Measurements from ENCODE around the gene SINHCAF.
"Not testable (repeated sequence)": the region's sequence is repeated elsewhere in the genome, so short reads cannot be mapped to it uniquely, and the experiment has no call there.

Gene SINHCAF, protein sequence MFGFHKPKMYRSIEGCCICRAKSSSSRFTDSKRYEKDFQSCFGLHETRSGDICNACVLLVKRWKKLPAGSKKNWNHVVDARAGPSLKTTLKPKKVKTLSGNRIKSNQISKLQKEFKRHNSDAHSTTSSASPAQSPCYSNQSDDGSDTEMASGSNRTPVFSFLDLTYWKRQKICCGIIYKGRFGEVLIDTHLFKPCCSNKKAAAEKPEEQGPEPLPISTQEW

DNA sequence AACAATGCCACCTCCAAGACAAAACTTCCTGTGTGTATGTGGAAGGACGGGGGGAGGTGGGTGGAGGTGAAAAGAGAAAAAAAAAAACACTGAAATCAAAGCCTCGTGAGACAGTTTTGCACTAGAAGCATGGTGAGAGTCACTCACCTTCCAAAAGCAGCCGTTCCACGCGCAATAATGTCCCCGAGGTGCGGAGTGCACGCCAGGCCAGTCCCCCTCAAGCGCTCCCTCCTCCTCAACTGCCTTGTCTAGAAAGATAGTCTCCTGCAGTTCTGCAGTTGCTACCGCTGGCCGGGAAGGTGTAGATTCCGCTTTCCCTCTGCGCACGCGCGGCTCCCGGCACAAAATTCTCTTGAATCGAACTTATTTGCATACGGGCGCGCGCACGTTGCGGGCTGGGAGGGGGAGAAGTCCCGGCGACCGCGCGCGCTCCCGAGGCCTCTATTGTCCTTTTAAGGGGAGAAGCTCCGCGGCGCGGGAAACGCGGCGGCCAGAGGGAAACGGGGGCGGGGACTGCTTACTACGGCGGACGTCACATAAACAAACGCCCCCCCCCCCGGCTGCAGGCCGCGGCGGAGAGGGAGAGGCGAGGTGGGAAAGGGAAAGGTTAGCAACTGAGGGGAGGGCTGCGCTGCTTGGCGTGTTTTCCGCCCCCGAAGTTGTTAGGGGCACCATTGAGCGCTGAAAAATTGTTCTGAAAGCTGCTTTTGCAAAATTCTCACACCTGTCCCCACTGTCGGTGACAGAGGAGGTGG lies at the start of gene SINHCAF:
Gene SINHCAF, minus strand, starts transcription at position 274 of the 755 bp plus-strand sequence. CDS start 27,946 bp downstream, outside the sequence.
- peak; percentile 99 for DNase-seq

DNA sequence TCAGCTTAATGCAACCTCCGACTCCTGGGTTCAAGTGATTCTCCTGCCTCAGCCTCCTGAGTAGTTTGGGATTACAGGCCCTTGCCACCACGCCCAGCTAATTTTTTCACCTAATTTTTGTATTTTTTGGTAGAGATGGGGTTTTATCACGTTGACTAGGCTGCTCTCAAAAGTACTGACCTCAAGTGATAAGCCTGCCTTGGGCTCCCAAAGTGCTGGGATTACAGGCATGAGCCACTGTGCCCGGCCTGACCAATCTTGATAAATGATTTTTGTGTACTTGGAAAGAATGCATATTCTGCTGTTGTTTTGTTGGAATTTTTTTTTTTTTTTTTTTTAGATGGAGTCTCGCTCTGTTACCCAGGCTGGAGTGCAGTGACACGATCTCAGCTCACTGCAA lies 49.5 kb upstream of the SINHCAF start:
- DNase-seq, result not testable (repeated sequence)

DNA sequence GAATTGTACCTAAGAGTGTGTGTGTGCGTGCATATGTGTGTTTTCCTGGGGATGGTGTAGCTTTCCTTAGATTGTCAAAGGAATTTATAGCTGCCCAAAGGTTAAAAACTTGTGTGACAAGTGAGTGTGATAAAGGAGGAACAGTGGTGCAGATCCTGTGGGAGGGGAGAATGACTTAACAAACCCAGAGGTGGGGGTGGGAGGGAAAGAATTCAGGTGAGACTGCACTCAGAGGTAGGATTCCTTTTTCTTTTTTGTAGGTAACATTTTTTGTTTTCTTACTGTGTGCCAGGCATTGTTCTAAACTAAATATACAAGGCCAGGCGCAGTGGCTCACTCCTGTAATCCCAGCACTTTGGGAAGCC lies 45.3 kb upstream of the SINHCAF start:
- no peak for DNase-seq

DNA sequence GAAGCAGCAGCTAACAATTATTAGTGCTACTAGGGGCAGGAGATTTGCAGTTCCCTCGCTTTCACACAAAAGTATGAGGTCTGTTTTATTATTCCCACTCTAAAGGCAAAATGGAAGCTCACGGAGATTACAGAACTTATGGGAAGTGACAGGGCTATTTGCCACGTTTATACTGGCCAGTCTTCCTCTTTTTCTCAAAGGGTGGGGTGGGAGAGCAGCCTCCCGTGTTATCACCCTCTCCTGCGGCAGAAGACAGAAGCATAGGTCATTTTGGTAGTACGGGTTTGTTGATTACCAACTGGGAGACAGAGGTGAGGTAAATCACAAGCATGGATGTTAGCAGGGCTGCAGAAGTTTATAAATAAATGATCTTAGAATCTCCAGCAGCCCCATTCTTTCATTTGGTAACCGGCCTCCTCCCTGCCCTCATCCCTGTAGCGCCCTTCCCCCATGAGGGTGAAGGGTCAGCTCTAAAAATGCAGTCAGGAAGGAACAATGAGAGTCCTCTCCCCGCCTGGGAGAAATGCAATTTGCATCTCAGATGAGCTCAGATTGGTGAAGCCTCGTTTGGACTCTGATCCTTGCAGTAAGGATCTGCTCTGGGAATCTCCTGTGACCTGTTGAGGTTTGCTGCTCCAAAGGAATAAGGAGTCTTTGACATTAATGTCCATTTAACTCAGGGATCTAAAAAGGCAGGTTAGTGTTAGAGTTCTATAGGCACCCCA lies 44.7 kb upstream of the SINHCAF start:
- no peak for DNase-seq

DNA sequence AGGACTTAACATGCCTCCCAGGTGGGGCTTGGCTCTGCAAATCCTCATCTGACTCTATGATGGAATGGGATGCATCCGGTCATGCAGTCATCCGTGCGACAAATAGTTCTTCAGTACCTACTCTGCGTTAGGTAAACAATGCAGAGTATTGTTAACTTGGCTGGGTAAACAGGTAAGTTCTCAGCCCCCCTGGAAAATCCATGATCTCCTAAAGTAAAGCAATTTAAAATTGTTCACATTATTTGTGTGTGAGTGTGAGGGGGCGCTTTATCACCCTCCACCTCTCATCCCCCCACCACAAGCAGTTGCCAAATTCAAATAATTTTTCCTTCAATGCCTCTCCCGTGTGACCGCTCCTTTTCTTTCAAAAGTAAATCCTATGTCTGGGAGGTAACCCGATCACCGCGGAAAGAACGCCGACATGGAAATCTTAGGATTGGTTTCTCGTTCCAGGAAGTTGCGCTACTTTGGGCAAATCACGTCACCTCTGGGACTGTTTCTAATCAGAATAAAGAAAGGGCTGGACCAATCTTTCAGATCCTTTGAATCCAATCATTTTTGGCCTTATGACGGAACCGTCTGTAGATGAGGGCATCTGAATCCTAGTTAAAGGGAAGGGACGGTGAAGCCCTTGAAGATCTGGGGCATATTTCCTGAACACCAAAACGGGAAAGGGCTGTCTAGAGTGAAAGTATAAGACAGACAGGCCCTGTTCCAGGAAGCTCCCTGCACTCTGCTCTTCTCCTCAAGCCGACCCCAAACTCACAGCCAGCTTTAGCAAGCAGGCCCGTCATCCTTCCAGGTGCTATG lies 44.0 kb upstream of the SINHCAF start:
- no peak for DNase-seq

DNA sequence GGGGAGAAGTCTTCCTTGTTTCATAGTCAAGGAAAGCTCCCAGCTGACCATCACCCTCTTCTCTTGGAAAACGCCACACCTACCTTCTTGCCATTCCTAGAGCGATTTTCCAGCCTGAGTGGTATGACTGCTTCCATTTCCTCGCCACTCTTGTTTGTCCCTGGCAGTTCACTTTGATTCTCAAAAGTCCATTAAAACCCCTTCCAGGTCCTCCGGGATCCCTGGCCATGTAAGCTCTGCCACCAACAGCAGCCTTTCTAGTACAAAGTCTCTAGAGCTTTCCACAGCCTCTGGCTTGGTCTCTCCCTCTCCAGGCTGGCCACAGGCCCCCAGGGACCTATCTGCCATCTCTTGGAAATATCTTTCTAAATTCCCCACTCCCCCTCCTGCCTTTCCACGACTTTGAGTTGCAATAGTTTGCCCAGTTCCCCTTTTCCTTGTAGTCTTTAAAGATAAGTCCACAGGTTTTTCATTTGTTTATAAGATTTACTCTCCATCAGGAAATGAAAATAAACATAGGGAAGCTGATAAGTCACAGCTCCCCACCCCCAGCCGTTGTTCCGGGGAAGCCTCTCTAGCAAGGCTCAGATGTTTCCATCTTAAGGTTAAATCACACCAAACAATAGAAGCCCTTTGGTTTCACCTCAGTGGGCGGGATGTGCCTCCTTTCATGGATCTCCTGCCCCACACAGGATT lies 42.9 kb upstream of the SINHCAF start:
- no peak for DNase-seq

DNA sequence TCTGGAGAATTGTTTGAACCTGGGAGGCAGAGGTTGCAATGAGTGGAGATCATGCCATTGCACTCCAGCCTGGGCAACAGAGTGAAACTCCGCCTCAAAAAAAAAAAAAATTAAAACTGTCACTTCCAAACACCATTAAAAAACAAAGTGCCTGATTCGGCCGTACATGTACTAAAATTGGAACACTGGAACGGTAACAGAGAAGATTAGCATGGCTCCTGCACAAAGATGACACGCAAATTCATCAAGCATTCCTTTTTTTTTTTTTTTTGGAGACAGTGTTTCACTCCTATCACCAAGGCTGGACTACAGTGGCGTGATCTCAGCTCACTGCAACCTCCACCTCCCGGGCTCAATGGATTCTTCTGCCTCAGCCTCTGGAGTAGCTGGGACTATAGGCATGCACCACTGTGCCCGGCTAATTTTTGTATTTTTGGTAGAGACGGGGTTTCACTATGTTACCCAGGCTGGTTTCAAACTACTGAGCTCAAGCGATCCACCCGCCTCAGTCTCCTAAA lies 40.2 kb upstream of the SINHCAF start:
- DNase-seq, result no peak

DNA sequence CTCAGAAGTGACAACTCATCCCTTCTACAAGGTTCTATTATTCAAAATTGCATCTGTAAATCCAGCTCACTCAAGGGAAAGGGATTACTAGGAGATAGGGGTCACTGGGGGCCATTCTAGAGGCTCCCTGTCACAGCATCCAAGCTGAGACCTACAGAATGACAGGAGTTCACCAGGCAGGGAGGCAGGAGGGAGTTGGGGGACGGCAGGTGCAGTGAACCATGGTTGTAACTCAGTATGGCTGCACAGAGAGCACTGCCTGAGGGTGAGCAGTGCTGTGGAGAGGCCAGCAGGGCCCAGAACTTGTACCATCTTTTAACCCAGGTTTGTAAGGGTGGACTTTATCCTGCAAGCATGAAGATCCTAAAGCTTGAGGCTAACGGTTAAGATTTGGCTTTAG lies 37.9 kb upstream of the SINHCAF start:
- DNase-seq, result no peak

DNA sequence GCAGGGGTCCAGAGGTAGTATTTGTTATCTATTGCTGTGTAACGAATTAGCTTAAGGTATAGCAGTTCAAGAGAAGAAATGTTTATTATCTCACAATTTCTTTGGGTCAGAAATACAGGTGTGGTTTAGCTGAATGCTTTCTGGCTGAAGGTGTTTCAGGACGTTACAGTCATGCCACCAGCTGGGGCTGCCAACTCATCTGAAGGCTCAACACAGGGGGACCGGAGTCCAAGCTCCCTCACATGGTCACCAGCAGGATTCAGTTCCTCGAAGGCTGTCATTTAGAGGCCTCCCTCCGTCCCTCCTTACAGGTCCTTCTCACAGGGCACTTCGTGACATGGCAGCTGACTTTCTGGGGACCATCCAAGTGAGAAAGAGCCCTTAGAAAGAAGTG lies 37.5 kb upstream of the SINHCAF start:
- no peak for DNase-seq

DNA sequence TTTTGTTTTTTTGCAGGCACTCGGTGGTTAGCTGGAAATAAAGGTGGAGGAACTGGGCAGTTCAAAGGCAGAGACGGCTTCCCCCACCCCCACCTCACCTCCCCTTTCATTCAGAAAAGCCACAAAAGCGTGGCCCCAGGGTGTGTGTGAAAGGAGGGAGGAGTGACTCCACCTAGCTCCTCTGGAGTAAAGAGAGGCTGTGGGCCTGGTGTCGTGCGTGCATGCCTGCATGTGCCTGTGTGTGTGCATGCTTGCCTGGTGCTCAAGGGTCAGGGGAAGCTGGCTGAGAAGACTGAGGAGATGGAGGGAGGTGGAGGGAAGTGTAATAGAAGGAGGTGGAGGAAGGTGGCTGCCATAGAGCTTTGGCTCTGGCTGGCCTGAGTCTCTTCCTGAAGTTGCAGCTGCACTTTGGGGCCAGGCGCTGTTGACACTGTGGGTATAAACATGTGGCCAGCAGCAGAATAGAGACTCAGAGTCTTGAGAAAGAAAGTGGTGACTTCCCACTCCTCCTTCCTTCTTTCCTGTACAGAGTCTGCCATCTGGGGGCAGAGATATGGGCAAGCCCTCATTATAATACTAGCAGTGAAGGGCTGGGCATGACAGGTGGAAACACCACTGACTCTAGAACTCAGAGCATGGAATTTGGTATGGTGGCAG lies 36.9 kb upstream of the SINHCAF start:
- no peak for DNase-seq

DNA sequence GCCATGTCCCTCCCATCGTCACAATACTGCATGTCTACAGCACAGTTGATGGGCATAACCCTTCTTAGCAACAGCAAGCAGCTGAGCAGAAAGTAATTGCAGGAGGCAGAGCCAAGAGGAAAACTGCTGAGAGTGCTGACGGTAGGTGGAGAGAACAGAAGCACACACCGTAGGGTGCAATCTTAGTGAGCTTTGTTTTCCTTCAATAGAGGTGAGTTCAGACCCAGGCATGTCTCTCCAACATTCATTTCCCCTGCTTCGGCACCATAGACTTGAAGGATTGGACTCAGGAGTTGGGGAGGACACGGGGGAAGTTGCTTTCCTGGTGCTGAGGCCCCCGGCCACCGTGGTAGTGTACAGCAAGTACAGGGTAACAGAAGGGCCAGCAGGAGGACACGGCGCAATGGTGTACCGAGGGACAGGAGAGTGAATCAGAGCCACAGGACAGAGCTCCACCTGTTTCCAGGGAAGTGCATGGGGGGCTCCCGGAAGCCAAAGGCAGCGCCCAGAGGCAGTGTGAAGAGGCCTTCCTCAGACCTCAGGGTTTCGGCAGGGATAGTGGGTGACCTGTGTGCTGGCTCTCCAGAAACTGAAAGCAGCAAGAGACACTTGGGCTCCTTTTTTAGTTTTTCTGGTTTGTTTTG lies 36.3 kb upstream of the SINHCAF start:
- DNase-seq, result no peak

DNA sequence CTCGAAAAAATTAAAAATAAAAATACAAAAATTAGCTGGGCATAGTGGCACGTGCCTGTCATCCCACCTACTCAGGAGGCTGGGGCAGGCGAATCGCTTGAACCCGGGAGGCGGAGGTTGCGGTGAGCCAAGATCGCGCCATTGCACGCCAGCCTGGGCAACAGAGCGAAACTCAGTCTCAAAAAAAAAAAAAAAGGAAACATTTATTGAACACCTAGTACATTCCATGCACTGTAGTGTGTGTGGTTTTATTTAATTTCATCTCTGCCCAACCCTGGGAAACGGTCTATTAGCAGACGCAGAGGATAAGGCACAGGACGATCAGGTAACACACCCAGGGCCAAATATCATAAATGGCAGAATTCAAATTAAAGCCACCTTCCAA lies 35.8 kb upstream of the SINHCAF start:
- no peak for DNase-seq

DNA sequence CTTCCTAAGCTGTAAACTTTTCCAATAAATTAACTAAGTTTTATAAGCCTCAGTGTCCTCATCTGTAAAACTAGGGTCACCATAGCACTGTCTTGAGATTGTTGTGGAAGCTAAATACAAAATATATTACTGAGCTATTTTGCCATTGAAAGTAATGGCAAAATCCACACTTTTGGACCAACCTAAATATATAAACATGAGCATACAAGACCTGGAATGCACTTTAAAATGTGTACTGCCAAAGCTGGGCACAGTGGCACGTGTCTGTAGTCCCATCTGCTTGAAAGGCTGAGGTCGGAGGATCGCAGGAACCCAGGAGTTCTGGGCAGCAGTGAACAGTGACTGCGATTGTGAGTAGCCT lies 29.8 kb upstream of the SINHCAF start:
- DNase-seq, result no peak

DNA sequence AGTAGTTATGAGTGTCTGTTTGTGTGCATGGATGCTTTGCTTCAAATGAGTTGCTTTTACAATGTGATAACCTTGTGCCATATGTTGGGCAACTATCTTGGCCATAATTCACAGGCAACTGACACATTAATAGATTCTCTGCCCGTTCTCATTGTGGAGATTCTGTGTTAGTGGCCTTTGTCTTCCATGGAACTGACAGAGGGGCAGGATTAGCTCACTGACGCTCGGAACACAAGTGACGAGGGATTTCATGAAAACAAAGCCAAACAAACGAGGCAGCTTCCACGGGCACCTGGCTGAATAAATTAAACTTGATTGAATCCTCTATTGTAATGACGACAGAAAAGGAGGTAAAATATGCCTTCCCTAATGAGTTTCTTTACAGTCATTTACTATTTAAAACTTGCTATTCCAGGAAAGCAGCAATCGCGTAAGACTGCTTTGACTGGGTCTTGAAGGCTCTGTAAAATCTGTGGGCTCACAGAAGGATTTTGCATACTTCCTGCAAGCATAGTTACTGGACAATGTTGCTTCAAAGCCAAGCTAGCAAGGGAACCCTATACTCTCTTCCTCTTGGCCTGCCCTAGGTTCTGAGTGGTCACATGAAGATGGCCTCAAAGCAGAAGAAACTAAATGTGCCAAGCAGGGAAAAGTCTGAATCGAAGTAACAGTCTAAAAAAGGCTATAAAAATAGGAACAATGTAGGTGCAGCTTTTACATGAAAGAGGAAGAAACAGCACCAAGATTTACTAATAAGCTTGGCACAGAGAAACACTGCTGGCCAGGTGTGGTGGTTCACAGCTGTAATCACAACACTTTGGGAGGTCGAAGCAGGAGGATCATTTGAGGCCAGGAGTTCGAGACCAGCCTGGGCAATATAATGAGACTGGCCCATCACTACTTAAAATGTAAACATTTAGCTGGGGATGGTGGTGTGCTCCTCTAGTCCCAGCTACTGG lies 28.1 kb upstream of the SINHCAF start:
- no peak for DNase-seq

DNA sequence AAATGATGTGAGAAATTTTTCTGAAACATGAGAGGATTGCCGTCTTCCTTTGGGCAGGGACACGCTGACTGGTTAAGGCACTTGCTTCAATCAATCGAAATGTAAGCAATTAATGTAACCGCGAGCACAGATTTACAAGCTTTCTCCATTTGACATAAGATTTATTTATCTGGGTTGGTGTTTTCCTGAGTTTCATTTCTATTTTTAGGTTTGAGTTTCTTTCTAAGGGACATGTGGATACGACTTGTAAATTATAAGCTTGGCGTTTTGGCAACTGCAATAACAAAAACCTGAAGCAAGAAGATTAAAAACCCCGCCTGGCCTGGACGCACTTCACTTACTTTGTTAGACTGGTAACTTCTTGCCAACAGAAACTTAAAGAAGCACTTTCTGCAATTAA lies 20.3 kb upstream of the SINHCAF start:
- no peak for DNase-seq

DNA sequence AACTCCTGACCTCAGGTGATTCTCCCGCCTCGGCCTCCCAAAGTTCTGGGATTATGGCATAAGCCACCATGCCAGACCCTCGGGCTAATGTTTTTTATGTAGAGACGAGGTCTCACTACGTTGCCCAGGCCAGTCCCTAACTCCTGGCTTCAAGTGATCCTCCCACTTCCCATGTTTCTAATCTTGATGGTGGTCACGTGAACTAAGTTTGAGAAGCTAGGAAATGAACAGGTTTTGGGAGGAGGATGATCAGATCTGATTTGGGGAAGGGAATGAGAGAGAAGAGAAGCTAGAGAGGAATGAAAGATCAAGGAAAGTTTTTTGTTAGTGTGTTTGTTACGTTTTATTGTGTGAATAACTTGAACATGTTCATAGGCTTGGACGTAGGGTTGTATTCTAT lies 17.2 kb upstream of the SINHCAF start:
- no peak for DNase-seq

DNA sequence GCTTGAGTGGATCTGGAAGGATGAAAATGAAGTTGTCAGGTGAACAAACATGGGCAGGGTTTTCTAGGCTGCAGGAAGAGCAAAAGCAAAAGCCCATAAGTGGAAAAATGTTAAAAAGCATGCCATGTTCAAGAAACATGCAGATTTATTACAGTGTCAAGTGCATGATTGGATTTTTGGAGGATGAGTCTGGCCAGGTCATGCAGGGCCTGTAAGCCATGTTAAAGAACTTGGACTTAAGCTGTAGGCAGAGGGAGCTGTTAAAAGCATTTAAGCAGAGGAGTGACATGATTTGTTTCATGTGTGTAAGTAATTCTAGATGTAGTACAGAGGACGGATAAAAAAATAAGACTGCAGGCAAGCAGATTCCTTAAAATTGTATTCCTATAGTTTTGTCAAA lies 16.3 kb upstream of the SINHCAF start:
- DNase-seq, result no peak

DNA sequence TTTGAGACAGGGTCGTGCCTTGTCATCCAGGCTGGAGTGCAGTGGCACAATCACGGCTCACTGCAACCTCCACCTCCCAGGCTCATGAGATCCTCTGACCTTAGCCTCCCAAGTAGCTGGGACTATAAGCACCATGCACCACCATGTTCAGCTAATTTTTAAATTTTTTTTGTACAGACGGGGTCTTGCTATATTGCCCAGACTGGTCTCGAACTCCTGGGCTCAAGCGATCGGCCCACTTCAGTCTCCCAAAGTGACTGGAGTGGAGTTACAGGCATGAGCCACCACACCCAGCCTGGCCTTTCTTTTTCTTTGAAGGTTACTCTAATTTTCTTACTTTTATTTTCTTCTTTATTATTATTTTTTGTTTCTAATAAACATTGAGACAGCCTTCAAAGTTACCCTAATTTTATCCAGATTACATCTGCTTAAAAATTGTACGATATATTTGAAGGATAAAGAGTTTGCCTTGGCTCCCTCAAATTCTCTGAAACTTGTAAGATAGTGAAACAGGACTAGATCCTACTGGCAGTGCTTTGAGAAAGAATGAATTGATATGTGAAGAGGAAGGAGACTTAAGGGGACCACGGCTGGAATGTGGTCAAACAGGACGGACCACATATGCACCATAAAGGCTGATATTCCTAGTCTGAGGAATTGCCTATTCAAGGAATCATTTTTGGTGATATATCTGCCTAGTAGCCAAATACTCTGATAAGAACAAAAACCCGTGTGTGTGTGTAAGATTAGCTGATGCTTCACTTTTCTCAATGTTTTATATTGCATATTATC lies 14.1 kb upstream of the SINHCAF start:
- no peak for DNase-seq

DNA sequence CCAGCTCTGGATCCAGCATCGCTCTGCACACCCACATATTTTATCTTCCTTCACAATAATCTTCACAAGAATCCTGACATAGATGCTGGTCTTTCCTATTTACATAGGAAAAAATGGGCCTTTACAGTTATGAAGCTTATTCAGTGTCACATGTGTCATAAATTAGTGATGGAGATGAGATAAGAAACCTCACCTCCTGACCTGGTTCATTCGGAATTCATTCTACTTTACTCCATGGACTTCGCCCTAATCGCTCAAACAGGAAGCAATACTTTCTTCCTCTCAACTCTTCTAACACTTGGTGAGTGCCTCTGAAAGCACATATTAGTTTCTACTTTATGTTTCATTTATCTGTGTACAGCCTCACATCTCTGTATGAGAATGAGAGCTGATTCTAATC lies 12.0 kb upstream of the SINHCAF start:
- DNase-seq, result no peak

Measured in activated CD4-positive, alpha-beta T cell treated with anti-CD3 and anti-CD28 coated beads for 4 hours (primary cell).